ENCODE data around the gene FAM184B.

The FAM184B gene

GRCh38 chr4:17771284-17771908 is 10.0 kb downstream of the FAM184B start:
- no peak for DNase-seq

DNA sequence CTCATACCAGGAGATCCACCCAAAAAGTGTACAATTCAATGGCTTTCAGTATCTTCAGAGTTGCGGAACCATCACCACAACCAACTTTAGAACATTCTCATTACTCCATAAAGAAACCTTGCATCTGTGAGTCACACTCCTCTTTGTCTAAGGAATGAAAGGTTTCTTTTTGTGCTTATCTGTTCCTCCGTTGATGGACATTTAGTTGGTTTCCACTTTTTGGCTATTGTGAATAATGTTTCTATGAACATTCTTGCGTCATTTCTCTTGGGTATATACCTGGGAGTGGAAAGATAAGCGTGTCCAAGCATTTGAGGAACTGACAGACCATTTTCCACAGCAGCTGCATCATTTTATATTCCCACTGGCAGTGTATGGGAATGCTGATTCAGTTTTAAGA is 10.6 kb downstream of the FAM184B start:
- DNase-seq, result no peak

GRCh38 chr4:17769406-17770174 is 11.8 kb downstream of the FAM184B start:
- DNase-seq, result no peak

- DNase-seq, result no peak
Measured at GRCh38 chr4:17766826-17767458, 14.5 kb downstream of the FAM184B start.

GRCh38 chr4:17765514-17766286 is 15.7 kb downstream of the FAM184B start:
- peak; percentile 23 for DNase-seq

GRCh38 chr4:17763931-17764330 is 17.5 kb downstream of the FAM184B start:
- DNase-seq, result no peak

GRCh38 chr4:17763416-17763815 is 18.0 kb downstream of the FAM184B start:
- no peak for DNase-seq

DNA sequence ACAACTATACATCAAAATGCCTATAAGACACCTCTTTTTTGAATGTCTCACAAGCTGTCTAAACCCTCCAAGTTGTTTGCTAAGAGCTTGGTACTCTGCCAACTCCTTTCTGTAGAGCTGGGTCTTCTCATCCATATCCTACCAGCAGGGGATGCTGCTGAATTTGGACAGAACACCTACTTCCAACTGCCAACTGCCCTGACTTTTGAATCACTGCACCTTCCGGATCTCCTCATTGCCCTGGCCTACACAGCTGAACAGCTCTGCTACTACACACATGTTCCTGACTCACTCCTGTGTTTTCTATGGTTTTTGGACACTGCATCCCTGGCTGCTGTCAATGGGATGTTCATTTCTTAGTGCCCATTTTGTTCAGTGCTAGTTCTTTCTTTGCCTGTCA is 18.7 kb downstream of the FAM184B start:
- peak; percentile 52 for DNase-seq

DNA sequence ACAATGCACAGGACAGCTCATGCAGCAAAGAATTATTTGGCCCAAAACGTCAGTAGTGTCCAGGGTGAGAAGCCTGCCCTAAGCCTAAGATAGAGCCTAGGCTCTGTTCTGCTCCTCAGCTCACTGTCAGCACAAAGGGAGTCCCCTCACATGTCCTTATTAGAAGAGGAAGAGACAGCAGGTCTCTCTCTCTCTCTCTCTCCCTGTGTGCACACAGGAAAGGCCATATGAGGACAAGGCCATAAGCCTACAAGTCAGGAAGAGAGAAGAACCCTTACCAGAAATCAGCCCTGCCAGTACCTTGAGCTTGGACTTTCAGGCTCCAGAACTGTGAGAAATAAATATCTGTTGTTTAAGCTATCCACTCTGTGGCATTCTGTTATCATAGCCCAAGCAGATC is 20.4 kb downstream of the FAM184B start:
- no peak for DNase-seq

- DNase-seq, result no peak
Measured at GRCh38 chr4:17760626-17761025, 20.8 kb downstream of the FAM184B start.

- no peak for DNase-seq
Measured at GRCh38 chr4:17758485-17758884, 22.9 kb downstream of the FAM184B start.

GRCh38 chr4:17757621-17758020 is 23.8 kb downstream of the FAM184B start:
- DNase-seq, result no peak

DNA sequence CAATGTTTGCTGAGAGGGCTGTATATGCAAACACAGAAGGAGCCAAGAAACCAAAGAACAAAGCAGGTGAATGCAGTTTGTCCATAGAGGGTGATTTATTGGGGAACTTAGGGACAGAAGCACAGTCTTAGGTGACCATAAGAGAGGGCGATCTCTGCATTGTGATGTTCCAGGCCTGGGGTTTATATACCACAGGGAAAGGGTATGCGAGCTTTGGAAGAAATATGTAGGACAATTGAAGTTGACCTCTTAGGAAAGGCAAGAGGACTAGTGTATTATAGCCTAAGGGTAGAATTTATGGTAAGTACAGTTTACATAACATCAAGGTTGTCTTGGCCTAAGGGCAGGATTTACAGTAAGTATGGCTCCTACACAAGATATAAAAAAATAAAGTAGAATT is 27.8 kb downstream of the FAM184B start:
- DNase-seq, result no peak

- DNase-seq, result no peak
Measured at GRCh38 chr4:17740702-17741101, 40.7 kb downstream of the FAM184B start.

DNA sequence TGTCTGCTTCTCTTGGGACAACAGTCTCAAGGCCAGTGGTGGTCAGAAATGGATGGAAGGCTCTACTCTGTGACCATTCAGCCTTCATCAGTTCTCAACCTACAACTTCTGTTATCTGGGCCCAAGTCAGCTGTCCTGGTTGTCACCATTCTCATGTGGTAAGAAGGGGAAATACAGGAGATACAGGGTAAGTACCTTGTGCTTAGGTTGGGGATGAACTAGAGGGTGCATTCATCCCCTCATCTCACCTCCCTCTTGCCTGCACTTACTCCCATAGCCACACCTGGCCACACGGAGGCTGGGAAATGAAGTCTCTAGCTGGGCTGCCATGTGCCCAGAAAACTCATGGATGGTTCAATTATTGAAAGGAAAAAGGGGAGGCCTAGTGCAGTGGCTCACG is 44.9 kb downstream of the FAM184B start:
- DNase-seq, result no peak

GRCh38 chr4:17726911-17727310 is 54.5 kb downstream of the FAM184B start:
- no peak for DNase-seq

GRCh38 chr4:17723648-17724047 is 57.8 kb downstream of the FAM184B start:
- DNase-seq, result no peak

- no peak for DNase-seq
Measured at GRCh38 chr4:17722356-17722700, 59.1 kb downstream of the FAM184B start.

GRCh38 chr4:17721496-17722355 is 59.7 kb downstream of the FAM184B start:
- no peak for DNase-seq

DNA sequence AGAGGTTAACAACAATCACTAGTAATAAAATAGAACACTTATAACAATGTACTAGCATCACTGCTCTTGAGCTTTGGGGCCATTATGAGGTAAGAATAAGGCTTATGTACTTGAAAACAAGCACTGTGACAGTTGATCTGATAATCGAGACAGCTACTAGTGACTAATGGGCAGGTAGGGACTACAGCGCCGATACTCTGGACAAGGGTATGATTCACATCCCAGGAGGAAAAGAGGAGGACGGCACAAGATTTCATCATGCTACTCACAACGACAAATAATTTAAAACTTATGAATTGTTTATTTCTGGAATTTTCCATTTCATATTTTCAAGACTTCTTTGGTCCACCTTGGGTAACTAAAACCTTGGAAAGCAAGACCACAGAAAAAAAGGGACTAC is 62.3 kb downstream of the FAM184B start:
- DNase-seq, result no peak

GRCh38 chr4:17718471-17718870 is 63.0 kb downstream of the FAM184B start:
- no peak for DNase-seq

DNA sequence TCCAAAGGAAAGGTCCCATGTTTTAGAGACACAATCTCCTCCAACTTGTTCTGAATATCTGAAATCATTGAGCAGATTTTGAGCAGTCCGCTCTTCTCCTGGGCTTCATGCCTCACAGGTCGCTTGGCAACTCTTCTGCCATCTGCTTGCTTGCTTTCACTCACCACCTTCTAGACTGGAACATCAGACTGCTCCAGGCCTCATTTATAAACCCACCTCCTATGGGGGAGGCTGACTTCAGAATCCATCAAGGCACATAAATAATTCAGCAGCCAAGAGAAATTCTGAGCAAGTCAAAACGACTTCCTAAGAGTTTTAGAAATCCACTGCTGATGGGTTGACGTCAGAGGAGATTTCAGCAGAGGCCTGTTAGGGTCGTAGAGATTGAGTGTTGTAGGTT is 64.1 kb downstream of the FAM184B start:
- no peak for DNase-seq

DNA sequence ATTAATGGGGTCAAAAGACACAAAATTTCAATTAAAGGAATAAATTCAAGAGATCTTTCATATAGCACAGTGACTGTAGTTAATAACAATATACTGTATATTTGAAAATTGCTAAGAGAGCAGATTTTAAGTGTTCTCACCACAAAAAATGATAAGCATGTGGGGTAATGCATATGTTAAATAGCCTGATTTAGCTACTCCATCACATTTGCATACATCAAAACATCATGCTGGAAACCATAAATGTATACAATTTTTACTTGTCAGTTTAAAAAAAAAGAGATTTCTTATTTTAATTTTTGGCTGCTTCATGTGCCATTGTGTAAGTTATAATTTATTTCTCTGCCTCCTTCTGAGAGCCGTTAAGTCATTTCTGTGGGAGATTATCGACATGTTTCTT is 65.9 kb downstream of the FAM184B start:
- DNase-seq, result no peak

Data from hematopoietic multipotent progenitor cell treated with erythropoietin and hydrocortisone succinate and interleukin-3 and kit ligand, for 6 days (in vitro differentiated cells).